ENCODE results near the gene CYP26B1.
"Not testable (repeated sequence)": the region's sequence is repeated elsewhere in the genome, so short reads cannot be mapped to it uniquely, and the experiment has no call there.

CYP26B1 gene

DNA sequence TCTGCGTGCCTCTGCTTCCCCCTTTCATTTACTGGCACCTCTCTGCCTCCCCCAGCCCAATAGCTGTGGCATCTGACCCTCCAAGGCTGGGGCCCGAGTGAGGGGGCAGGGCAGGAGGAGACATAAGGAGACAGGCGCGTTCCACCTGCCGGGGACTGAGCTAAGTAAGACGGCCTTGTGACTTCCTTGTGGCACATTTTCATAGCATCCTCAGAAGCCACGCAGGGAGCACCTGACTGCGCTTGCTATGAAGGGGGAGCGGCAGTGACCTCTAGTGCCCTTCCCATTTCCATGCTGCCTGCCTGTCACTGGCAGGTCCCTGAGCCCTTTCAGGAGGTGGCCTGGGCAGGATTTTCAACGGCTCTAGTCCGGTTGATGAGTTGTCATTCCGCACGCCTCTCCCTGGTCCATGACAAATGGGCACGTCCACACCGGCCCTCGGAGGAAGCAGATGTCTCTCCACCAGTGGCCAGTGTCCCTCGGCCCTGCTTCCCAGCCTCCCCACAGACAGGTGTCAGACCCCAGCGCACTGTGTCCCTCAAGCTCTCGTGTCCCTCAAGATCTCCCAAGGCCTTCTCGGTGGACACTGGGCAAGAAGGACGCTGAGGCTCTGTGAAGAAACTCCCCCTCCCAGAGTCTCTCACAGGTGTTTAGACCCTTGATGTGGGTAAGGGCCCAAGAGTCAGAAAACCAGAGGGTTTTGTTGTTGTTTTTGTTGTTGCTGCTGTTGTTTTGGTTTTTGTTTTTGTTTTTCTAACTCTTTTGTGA, 42.7 kb downstream of the CYP26B1 start:
- DNase-seq = no peak

- DNase-seq = no peak
Observed at GRCh38 chr2:72103690-72104089, 44.0 kb downstream of the CYP26B1 start.

DNA sequence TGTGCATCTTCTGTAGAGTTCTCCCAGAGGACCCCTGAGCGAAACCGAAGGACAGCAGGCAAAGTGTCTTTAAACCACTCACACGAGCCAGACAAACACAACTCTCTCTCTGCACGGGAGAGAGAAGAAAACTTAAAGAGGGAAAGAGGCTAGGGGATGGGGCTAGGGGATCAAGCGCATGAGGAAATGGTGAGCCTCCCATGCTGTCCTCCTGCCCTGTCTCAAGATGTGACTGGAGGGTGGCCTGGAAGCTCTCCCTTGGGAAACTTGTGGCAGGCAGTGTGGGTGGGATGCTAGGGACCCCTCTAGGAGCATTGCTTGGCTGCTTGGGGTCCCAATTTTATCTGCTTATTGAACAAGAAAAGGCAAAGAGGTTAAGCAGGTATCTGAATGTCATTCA, 44.5 kb downstream of the CYP26B1 start:
- no peak for DNase-seq

- DNase-seq = no peak
Observed at GRCh38 chr2:72098935-72099334, 48.7 kb downstream of the CYP26B1 start.

GRCh38 chr2:72097276-72097675, 50.4 kb downstream of the CYP26B1 start:
- no peak for DNase-seq

DNA sequence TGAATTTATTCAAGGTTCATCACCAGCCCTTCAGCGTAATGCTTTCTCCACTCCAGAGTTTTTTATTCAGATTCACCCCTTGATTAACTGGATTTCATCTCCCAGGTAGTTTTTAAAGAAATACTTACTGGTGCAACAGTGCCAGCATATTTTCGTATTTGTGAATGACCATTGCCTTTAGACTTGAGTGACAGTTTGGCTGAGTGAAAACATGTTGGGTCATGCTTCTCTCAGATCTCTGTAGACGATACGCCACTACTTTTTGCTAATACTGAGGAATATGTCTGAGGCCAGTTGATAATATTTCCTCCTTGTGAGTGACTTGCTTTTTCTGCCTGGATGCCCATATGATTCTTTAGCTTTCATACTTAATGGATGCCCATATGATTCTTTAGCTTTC, 51.5 kb downstream of the CYP26B1 start:
- no peak for DNase-seq

GRCh38 chr2:72095364-72095763, 52.3 kb downstream of the CYP26B1 start:
- no peak for DNase-seq

DNA sequence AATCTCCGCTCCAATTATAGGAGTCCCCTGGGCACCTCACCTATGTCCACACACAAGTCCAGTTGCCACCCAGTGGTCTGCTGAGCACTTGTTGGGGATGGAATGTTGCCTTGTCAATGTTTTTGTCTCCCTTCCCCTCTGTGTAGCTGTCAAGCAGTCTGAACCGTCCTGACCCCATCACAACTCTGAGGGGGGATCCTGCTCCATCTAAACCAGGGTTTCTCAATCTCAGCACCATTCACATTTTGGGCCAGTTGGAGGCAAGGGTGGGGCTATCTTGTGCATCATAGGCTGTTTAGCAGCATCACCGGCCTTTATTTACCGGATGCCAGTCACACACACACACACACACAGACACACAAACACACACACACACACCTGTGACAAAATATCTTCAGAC, 53.0 kb downstream of the CYP26B1 start:
- no peak for DNase-seq

- no peak for DNase-seq
Observed at GRCh38 chr2:72092111-72092510, 55.6 kb downstream of the CYP26B1 start.

- peak; percentile 14 for DNase-seq
Observed at GRCh38 chr2:72090781-72091482, 56.7 kb downstream of the CYP26B1 start.

- DNase-seq = no peak
Observed at GRCh38 chr2:72090271-72090720, 57.4 kb downstream of the CYP26B1 start.

DNA sequence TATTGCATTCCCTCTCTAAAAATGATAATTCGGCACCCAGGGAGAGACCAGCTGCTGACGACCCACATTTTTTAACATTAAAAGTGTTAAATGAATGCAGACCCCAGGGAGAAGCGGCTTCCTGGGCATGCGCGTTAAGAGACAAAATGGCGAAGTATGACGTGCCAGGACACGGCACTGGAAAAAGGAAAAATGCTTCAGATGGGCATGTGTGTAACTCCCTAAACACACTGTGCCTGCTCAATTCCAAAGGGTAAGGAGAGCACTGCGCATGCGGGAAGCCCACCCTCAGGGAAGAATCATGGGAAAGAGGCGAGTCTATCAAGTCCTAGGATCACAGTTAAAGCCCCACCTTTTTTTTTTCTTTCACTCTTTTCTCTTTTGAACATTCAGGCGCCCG, 58.1 kb downstream of the CYP26B1 start:
- DNase-seq = no peak

- DNase-seq = no peak
Observed at GRCh38 chr2:72089028-72089427, 58.6 kb downstream of the CYP26B1 start.

- DNase-seq = not testable (repeated sequence)
Observed at GRCh38 chr2:72086871-72087633, 60.6 kb downstream of the CYP26B1 start.

- DNase-seq = no peak
Observed at GRCh38 chr2:72085513-72085912, 62.1 kb downstream of the CYP26B1 start.

- no peak for DNase-seq
Observed at GRCh38 chr2:72085036-72085435, 62.6 kb downstream of the CYP26B1 start.

DNA sequence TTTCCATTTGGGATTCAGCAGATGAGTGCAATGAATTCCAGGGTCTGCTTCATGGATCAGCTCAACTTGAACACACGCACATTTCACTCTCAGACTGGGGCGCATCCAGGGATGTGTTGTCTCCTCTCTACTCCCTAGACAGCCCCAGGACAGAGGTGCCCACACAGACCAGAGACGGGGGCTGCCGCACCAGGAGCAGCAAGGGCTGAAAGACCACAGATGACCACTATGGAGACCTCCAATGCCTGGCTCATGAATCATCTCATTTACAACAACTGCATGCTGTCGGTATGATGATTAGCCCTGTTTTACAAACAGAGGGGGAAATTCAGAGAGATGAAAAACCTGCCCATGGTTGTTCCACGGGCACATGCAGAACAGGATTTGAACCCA, 63.1 kb downstream of the CYP26B1 start:
- DNase-seq = no peak

GRCh38 chr2:72083751-72084583, 63.7 kb downstream of the CYP26B1 start:
- no peak for DNase-seq

- DNase-seq = no peak
Observed at GRCh38 chr2:72082887-72083286, 64.8 kb downstream of the CYP26B1 start.

- no peak for DNase-seq
Observed at GRCh38 chr2:72082021-72082601, 65.6 kb downstream of the CYP26B1 start.

- DNase-seq = no peak
Observed at GRCh38 chr2:72081451-72081850, 66.2 kb downstream of the CYP26B1 start.
